Measurements from ENCODE around the gene CGA. TPM values are rescaled to one million over a fixed set of nuclear protein-coding genes. Genes with fewer than 3 reads are reported as not detected.

CGA gene
- polyA plus RNA-seq, 1 of the 3 experiments (the other 2 are of a cell fraction): 0.10 TPM

GRCh38 chr6:87099472-87099871, 4.6 kb upstream of the CGA start:
- no peak overlapping the region for H3K9ac ChIP-seq
- no peak overlapping the region for H3K27ac ChIP-seq (ENCODE audit: low read depth in 2 of 2, low read length in 1 of 2)
- no peak overlapping the region for H2AFZ ChIP-seq (ENCODE audit: low read depth)
- H3F3A ChIP-seq (replicated peaks; ENCODE audit: insufficient read depth): peaks cover 5% of the 10 kb centered on the region
- CTCF ChIA-PET: interaction anchor here (1.9 kb wide), 1 partner anchor 20 kb away, joined by 6 read pairs; no protein-coding TSS in a partner anchor
- POLR2A ChIA-PET: no interaction called here
- H3K9me2 ChIP-seq: no peaks in the 10 kb centered on the region
- no peaks in the 10 kb centered on the region for H3K36me3 ChIP-seq (replicated peaks in 1 of 2; ENCODE audit: control insufficient read depth in 1 of 2, insufficient read depth in 2 of 2, low read length in 1 of 2)
- H4K20me1 ChIP-seq (ENCODE audit: insufficient read depth): no peaks in the 10 kb centered on the region
- no peak for TF ChIP-seq EZH2phosphoT487 (IDR thresholded peaks at IDR 0.05; ENCODE audit: borderline replicate concordance, low read depth)
- TF ChIP-seq POLR2AphosphoS5 (IDR thresholded peaks at IDR 0.05; ENCODE audit: low read depth, low read length): no peak
- TF ChIP-seq TEAD4 (IDR thresholded peaks at IDR 0.05; ENCODE audit: borderline replicate concordance, insufficient read depth): no peak
- no peak for TF ChIP-seq MEF2A (IDR thresholded peaks at IDR 0.05; ENCODE audit: borderline replicate concordance, low read depth)
- no peak for TF ChIP-seq SMC3 (IDR thresholded peaks at IDR 0.05; ENCODE audit: low read depth, low read length)
- TF ChIP-seq ZBTB33 (IDR thresholded peaks at IDR 0.05; ENCODE audit: borderline replicate concordance, low read depth): no peak
- TF ChIP-seq FOXJ3 (CRISPR knock-in tag; IDR thresholded peaks at IDR 0.05): no peak
- TF ChIP-seq CHD2 (IDR thresholded peaks at IDR 0.05; ENCODE audit: low read length, partially characterized antibody): no peak
- no peak for TF ChIP-seq NFIC (IDR thresholded peaks at IDR 0.05; ENCODE audit: borderline replicate concordance)
- TF ChIP-seq CTCF (IDR thresholded peaks at IDR 0.05): no peak
- no peak for TF ChIP-seq JUND (IDR thresholded peaks at IDR 0.05)
- no peak for TF ChIP-seq TAF1 (IDR thresholded peaks at IDR 0.05; ENCODE audit: borderline replicate concordance, low read depth, low read length)
- no peak for TF ChIP-seq MXI1 (IDR thresholded peaks at IDR 0.05; ENCODE audit: low read depth, low read length)
- TF ChIP-seq, protein P1, sequence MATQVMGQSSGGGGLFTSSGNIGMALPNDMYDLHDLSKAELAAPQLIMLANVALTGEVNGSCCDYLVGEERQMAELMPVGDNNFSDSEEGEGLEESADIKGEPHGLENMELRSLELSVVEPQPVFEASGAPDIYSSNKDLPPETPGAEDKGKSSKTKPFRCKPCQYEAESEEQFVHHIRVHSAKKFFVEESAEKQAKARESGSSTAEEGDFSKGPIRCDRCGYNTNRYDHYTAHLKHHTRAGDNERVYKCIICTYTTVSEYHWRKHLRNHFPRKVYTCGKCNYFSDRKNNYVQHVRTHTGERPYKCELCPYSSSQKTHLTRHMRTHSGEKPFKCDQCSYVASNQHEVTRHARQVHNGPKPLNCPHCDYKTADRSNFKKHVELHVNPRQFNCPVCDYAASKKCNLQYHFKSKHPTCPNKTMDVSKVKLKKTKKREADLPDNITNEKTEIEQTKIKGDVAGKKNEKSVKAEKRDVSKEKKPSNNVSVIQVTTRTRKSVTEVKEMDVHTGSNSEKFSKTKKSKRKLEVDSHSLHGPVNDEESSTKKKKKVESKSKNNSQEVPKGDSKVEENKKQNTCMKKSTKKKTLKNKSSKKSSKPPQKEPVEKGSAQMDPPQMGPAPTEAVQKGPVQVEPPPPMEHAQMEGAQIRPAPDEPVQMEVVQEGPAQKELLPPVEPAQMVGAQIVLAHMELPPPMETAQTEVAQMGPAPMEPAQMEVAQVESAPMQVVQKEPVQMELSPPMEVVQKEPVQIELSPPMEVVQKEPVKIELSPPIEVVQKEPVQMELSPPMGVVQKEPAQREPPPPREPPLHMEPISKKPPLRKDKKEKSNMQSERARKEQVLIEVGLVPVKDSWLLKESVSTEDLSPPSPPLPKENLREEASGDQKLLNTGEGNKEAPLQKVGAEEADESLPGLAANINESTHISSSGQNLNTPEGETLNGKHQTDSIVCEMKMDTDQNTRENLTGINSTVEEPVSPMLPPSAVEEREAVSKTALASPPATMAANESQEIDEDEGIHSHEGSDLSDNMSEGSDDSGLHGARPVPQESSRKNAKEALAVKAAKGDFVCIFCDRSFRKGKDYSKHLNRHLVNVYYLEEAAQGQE (IDR thresholded peaks at IDR 0.05; ENCODE audit: low read depth, low read length): no peak
- TF ChIP-seq RXRA (IDR thresholded peaks at IDR 0.05; ENCODE audit: borderline replicate concordance, low read depth): no peak
- H3K79me2 ChIP-seq (ENCODE audit: insufficient read depth): no peaks in the 10 kb centered on the region
- no peak overlapping the region for H3K4me3 ChIP-seq (ENCODE audit: low read depth in 2 of 2, low read length in 1 of 2)
- peaks cover 0 to 4% of the 10 kb centered on the region in 2 experiments; a peak in 1 of 4 replicates for H3K4me1 ChIP-seq (ENCODE audit: control insufficient read depth in 1 of 2, insufficient read depth in 2 of 2, low read depth in 1 of 2, low read length in 1 of 2)
- DNase-seq: no peak
- H3K27me3 ChIP-seq (ENCODE audit: insufficient read depth): no peaks in the 10 kb centered on the region
- no peaks in the 10 kb centered on the region for H3K9me3 ChIP-seq
- no peak overlapping the region for H3K4me2 ChIP-seq

Measured in SK-N-SH (cell line).